Sciatic nerve (tissue), 2 donors: ENCODE data around the gene MYO18A. TPM values are rescaled to one million over a fixed set of nuclear protein-coding genes. Genes with fewer than 3 reads are reported as not detected.

ENCODE experiments used
- ATAC-seq: fragments of 200-7000 bp; cut with Tn5 transposase; one replicate; pipeline ENCODE4 v1.9.1; 2020; ENCODE audit warnings: mild to moderate bottlenecking, moderate library complexity
- DNase-seq: peaks from one replicate; pipeline ENCODE4 v3.0.0-alpha.2; 2020; ENCODE audit warnings: low spot score
- intact Hi-C: fragments of 100-400 bp; cut with DNase I; formaldehyde crosslinking; loops from one replicate; pipeline ENCODE4 v1.14.2; 2022
- total RNA-seq: library from RNA; stranded (reverse); fragmentation: NEBNext Ultra II Directional; extraction: Animal tissue kit (Norgen Biotek cat#: 25700); gene quantifications from one replicate; pipeline ENCODE4 v1.2.1, GENCODE V29; 2021
- donor health status: DM: no; HTN: no; CAD: no.
- donor health status: DM: no; HTN: no; CAD: no.

MYO18A gene
- total RNA-seq, 1 donor from 2014 or later, result 109 TPM

GRCh38 chr17:29196769-29197515, 16.7 kb upstream of the MYO18A start:
- ATAC-seq, result no peak
- intact Hi-C loops, result no loop called here
- no peak for DNase-seq

DNA sequence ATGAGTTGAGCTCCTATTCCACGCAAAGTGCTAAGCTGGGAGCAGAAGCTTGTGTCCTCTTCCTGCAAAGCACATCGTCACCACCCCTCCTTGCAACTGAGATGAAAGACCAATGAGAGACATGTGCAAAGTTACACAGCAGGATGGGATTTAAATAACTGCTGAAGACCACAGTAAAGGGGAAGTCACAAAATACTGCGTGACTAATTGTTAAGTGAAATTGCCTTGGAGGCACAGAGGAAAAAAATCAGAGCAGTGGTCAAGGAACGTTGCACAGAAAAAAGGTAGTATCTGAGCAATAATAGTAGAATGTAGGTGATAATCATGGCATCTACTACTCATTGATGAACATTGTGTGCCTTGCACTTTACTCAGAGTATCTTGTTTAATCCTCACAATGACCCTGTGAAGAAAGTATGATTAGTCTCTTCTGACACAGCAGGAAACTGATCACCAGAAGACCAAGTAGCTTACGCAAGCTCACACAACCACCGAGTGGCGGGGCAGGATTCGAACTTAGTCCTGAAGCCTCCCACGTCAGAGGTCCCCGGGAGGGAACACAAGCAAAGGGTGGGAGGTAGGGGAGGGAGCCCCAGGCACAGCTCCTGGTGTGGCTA, 15.4 kb upstream of the MYO18A start:
- DNase-seq (no peak), ATAC-seq (peak; percentile 62)
- intact Hi-C loops, result no loop called here

DNA sequence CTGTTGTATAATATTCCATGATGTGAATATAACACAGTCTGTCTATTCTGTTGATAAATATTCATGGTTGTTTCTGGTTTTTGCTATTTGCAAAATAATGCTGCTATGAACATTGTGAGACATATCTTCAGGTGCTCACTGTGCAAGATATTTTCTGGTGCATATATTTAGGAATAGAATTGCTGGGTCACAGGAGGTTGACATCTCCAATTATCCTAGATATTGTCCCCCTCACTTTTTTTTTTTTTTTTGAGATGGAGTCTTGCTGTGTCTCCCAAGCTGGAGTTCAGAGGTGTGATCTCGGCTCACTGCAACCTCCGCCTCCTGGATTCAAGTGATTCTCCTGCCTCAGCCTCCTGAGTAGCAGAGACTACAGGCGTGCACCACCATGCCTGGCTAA, 14.5 kb upstream of the MYO18A start:
- intact Hi-C loops, result no loop called here
- no peak for DNase-seq
- no peak for ATAC-seq

GRCh38 chr17:29193146-29193545, 12.9 kb upstream of the MYO18A start:
- ATAC-seq (no peak), DNase-seq (no peak)
- intact Hi-C loops, result no loop called here

- DNase-seq (no peak), ATAC-seq (no peak)
- intact Hi-C loops, result no loop called here
Observed at GRCh38 chr17:29190592-29191207, 10.5 kb upstream of the MYO18A start.

DNA sequence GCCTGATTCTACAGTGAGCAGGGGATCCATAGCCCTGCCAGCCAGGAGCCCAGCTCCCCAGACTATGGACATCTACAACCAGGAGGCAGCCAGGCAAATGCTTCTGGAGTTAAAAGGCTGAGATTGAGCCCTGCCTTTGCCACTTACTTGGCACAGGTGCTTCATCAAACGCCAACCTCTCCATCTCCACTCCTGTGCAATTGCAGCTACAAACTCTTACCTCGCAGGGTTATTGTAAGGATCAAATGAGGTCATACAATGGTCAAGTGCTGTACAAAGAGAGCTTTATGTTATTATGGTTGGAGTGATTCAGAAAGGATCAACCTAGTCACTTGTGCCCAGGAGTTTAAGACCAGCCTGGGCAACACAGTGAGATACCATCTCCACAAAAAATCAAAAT, 9.8 kb upstream of the MYO18A start:
- no peak for DNase-seq
- ATAC-seq, result no peak
- intact Hi-C loops, result no loop called here

DNA sequence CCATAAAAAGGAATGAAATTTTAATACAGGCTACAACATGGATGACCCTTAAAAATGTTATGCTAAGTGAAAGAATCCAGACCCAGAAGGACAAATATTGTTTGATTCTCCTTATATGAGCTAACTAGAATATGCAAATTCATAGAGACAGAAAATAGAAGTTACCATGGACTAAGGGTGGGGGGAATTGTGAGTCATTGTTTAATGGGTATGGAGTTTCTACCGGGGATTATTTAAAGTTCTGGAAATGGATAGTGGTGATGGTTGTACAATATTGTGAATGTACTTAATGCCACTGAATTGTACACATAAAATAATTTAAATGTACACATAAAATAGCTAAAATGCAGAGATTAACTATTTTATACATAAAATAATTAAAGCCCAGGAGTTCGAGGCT, 9.2 kb upstream of the MYO18A start:
- no peak for DNase-seq
- no peak for ATAC-seq
- intact Hi-C loops, result no loop called here

DNA sequence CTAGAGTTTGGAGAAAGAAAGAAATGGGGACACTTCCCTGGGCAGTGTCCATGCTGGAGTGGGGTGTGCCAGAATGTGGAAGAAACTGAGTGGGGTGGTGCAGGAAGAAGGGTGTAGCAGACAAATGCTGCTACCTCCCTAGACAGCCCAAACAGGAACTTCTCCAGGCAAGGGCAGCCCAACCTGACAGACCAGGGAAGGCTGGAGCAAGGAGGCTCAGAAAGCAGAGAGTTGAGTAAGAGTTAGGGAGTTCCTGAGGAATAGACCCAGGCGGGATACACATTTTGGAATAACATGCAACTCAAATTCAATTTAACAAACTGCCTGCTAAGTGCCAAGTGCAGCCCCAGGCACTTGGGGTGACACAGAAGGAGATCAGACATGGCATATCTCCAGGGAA, 1.0 kb upstream of the MYO18A start:
- ATAC-seq (no peak), DNase-seq (no peak)
- intact Hi-C loops, result loop anchor here (5.0 kb wide), 1 partner anchor 34 kb away; no protein-coding TSS in a partner anchor

DNA sequence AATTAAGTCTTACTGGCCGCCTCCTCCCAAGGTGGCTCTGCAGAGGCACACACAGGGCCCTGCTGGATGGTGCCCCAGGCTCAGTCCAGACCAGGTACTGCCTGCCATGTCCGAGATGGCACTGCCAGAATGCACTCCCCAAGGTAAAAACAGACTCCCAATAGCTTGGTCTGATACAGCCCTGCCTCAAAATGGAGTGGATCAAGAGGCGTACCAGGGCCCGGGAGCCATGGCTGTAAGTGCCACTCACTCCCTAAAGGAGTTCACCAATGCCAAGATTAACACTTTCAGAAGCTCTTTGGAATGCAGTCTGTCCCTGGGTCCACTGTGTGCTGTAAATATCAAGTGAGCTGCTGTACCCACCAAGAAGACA, 576 bp upstream of the MYO18A start:
- ATAC-seq, result no peak
- no peak for DNase-seq
- intact Hi-C loops, result loop anchor here (5.0 kb wide), 1 partner anchor 33 kb away; no protein-coding TSS in a partner anchor

- intact Hi-C loops, result loop anchor here (5.0 kb wide), 1 partner anchor 32 kb away; no protein-coding TSS in a partner anchor
- DNase-seq, result no peak
- ATAC-seq, result peak; percentile 22
Observed at GRCh38 chr17:29179232-29180033, 765 bp downstream of the MYO18A start.

- ATAC-seq (peak; percentile 11), DNase-seq (no peak)
- intact Hi-C loops, result no loop called here
Observed at GRCh38 chr17:29178750-29179231, 1.4 kb downstream of the MYO18A start.

DNA sequence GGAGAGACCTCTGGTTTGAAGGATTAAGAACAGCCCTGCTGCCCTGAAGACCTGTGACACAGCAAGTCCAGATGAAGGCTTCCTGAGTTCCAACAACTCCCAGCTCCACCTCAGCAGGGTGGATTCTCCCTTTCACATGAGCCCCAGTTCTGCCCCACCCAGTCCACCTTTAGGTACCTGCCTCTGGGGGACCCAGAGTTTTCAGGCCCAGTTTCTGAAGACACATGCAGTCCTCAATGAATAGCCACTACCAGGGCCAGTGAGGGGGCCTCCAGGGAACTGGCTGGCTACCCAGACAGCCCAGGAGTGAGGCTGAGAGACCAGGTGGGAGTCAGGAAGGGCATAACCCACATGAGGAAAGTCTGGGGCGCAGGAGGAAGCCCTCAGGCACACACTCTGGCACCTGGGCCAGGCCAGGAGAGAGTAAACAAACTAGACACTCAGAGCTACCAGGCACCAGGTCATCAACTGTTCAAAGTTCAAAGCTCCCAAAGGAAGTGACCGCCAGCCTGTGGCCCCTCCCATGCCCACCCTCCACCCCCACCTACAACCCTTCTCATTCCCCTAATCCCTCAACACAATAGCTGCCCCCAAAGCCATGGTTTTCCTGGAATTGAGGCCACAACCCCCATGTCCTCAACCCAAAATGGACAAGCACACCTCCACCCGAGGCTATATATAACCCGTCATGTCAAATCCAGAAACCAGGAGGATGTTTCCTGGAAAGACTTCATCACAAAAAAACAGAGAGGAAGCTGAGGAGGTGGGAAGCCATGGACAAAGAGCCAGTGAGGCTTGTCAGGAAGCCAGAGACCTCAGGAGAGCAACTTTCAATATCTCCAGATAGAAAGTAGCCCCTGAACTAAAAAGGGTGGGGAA, 2.1 kb downstream of the MYO18A start:
- no peak for DNase-seq
- ATAC-seq, result no peak
- intact Hi-C loops, result no loop called here

GRCh38 chr17:29177541-29177870, 2.7 kb downstream of the MYO18A start:
- DNase-seq, result no peak
- intact Hi-C loops, result no loop called here

DNA sequence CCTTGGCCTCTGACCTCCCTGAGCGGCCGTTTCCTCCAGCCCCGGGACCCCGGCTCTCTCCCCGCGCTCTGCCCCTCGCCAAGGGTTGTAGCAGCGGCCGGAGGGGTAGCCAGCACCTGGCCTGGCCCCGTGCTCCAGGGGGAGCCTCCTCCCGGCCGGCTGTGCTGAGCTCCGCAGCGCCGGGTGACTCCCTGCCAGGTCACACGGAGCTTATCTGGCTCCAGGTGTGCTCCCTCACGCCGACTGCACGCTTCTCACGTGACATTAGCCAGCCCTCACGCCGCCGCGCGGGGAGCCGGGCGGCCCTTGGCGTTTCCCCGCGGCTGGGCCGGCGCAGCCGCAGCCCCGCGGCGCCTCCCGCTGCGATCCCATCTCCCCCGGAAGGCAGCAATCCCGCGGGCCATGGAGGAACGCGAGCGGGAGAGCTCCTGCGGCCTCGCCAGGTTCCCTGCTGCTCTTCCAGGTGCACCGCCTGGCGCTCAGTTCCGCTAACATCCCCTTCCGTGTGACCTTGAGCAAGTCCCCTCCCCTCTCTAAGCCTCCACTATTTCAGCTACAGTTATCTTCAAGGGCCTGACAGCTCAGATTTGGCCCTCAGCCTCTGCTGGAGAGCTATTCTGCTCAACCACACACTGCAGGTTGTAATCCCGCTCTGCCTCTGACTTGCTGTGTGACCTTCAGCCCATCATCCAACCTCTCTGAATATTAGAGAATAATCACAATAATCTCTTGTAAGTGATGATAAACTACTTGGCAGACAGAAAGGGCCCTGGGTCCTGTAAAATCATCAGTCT, 3.4 kb downstream of the MYO18A start:
- DNase-seq (no peak), ATAC-seq (peak; percentile 44)
- intact Hi-C loops, result no loop called here

More at GRCh38 chr17:29177541-29177870, 2.7 kb downstream of the MYO18A start:
- ATAC-seq, result no peak

- DNase-seq (no peak), ATAC-seq (no peak)
- intact Hi-C loops, result no loop called here
Observed at GRCh38 chr17:29175349-29175748, 4.8 kb downstream of the MYO18A start.

DNA sequence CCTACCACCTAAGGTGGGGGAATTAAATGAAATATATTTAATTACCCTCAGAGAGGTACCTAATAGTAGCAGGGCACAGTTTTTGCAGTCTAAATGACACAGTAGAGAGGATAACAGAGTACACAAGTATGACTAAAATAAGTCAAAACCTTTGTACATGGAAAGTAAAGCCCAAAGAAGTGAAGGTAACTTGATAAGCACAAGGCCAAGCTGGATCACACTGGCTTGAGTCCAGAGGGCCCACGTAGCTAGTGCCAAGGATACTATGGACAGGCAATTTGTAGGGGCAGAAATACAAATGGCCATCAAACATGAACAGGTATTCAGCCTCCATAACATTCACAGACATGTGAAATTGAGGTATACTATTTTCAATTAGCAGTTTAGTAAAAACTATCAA, 7.6 kb downstream of the MYO18A start:
- ATAC-seq (no peak), DNase-seq (no peak)
- intact Hi-C loops, result no loop called here

GRCh38 chr17:29170682-29171081, 9.5 kb downstream of the MYO18A start:
- no peak for ATAC-seq
- intact Hi-C loops, result no loop called here
- no peak for DNase-seq
